Upper lobe of left lung (tissue), 4 donors: ENCODE measurements around the gene HOXA6.

Experiments used
- POLR2A ChIP-seq, 4 donors: fragments of 450-650 bp; IDR thresholded peaks; one replicate each; pipeline ENCODE4 v1.5.1; 2016 to 2017; ENCODE audit warnings: antibody characterized with exemption in 4 of 4, mild to moderate bottlenecking in 2 of 4
- POLR2AphosphoS5 ChIP-seq, 2 donors: sonication (generic); formaldehyde crosslinking; IDR thresholded peaks; one replicate each; pipeline ENCODE4 v1.5.1; 2017; ENCODE audit warnings: antibody characterized with exemption in 2 of 2
- TF ChIP-seq, protein P1 (sequence below), 6 experiments: fragments of 450-650 bp in 4 of 6; fragments of 200-600 bp in 2 of 6; sonication (generic) in 2 of 6; IDR thresholded peaks; one replicate each; pipeline ENCODE4 v1.5.1; 2016 to 2019; ENCODE audit warnings: antibody characterized with exemption in 6 of 6

DNA sequence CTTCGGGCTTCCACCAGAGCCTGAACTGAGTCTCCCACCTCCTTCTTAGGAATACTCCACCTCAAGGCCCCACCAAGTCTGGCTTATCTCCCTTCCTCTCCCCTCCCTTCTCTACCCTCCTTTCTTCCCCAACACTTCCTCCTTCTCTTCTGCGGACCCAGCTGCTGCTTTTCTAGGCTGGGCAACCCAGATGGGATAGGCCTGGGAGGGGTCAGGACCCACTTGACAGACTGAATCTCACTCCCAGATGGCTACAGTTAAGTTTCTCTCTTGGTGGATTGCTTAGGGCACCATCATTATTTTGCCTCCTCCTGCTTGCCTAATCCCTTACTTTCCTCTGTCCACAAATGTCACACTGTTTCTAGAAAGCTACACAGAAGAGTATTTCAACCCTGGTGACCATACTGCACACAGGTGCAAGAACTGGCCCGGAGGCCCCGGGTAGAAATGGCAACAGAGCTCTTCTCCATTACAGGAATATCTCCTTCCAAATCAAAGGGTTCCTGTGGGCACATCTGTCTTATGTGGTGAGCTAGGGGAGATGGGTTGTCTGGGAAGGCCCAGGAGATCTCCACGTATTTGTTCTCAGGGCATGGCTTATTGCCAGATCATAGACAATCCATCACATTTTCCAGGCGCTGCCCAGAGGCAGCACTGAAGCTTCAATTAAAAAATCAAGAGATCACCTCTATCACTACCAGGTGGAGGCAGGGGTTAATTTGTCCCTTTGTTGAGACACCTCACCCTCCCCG, 42.6 kb upstream of the HOXA6 start:
- TF ChIP-seq POLR2A (IDR thresholded peaks at IDR 0.05): no peak
- TF ChIP-seq, protein P1, sequence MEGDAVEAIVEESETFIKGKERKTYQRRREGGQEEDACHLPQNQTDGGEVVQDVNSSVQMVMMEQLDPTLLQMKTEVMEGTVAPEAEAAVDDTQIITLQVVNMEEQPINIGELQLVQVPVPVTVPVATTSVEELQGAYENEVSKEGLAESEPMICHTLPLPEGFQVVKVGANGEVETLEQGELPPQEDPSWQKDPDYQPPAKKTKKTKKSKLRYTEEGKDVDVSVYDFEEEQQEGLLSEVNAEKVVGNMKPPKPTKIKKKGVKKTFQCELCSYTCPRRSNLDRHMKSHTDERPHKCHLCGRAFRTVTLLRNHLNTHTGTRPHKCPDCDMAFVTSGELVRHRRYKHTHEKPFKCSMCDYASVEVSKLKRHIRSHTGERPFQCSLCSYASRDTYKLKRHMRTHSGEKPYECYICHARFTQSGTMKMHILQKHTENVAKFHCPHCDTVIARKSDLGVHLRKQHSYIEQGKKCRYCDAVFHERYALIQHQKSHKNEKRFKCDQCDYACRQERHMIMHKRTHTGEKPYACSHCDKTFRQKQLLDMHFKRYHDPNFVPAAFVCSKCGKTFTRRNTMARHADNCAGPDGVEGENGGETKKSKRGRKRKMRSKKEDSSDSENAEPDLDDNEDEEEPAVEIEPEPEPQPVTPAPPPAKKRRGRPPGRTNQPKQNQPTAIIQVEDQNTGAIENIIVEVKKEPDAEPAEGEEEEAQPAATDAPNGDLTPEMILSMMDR (IDR thresholded peaks at IDR 0.05): no peak
- TF ChIP-seq POLR2AphosphoS5 (IDR thresholded peaks at IDR 0.05): no peak
